Heart left ventricle (tissue), 16 donors: ENCODE results near the gene ASTN2. TPM values are rescaled to one million over a fixed set of nuclear protein-coding genes. Genes with fewer than 3 reads are reported as not detected.
"Not testable (repeated sequence)": the region's sequence is repeated elsewhere in the genome, so short reads cannot be mapped to it uniquely, and the experiment has no call there.

ENCODE experiments used
- ATAC-seq, 4 donors: fragments of 200-7000 bp; cut with Tn5 transposase; one replicate each; pipeline ENCODE4 v1.9.1; 2020 to 2022; ENCODE audit warnings: moderate library complexity in 4 of 4, mild to moderate bottlenecking in 3 of 4, moderate number of reproducible peaks in 1 of 4
- DNase-seq, 5 donors: peaks; one replicate each; pipeline ENCODE4 v3.0.0-alpha.2; 2020
- H3K27ac ChIP-seq, 12 donors: fragments of 200-600 bp; sonication (generic) in 4 of 12; one replicate each; pipeline versions ENCODE4 v1.5.0 to v1.8.0; 2016 to 2022; ENCODE audit warnings: mild to moderate bottlenecking in 2 of 12
- H3K27me3 ChIP-seq, 9 donors: fragments of 200-600 bp; sonication (generic) in 2 of 9; one replicate each; pipeline versions ENCODE4 v1.5.1 to v1.8.0; 2016 to 2022; ENCODE audit warnings: mild to moderate bottlenecking in 3 of 9
- H3K36me3 ChIP-seq, 9 donors: fragments of 200-600 bp; sonication (generic) in 2 of 9; one replicate each; pipeline versions ENCODE4 v1.5.0 to v1.8.0; 2018 to 2022; ENCODE audit warnings: mild to moderate bottlenecking in 2 of 9
- H3K4me1 ChIP-seq, 12 donors: fragments of 200-600 bp; sonication (generic) in 4 of 12; one replicate each; pipeline versions ENCODE4 v1.5.0 to v1.8.0; 2016 to 2022; ENCODE audit warnings: mild to moderate bottlenecking in 3 of 12
- H3K4me3 ChIP-seq, 12 donors: fragments of 200-600 bp; sonication (generic) in 4 of 12; one replicate each; pipeline versions ENCODE4 v1.5.0 to v1.8.0; 2017 to 2022; ENCODE audit warnings: mild to moderate bottlenecking in 9 of 12, moderate library complexity in 4 of 12
- H3K9me3 ChIP-seq, 12 donors: fragments of 200-600 bp; sonication (generic) in 4 of 12; one replicate each; pipeline versions ENCODE4 v1.5.0 to v1.8.0; 2016 to 2022; ENCODE audit warnings: mild to moderate bottlenecking in 1 of 12
- POLR2A ChIP-seq, 2 donors: fragments of 450-650 bp; IDR thresholded peaks; one replicate each; pipeline ENCODE4 v1.6.1; 2017; ENCODE audit warnings: antibody characterized with exemption in 2 of 2, mild to moderate bottlenecking in 2 of 2, moderate library complexity in 2 of 2
- WGBS, 4 donors: extraction: QIAGEN DNeasy Blood & Tissue Kit in 2 of 4; methylation state at CpG; one replicate each; pipeline versions ENCODE4 v1.1.5 to v1.1.7; 2013 to 2018; 5-methylcytosine and 5-hydroxymethylcytosine counted together
- intact Hi-C, 10 donors: fragments of 100-400 bp; cut with DNase I; formaldehyde crosslinking; loops; one replicate each; pipeline versions ENCODE4 v1.11.1 to v1.14.2; 2022
- polyA plus RNA-seq, 2 donors: library from polyadenylated mRNA; stranded (reverse); fragments of 200-250 nt; gene quantifications; one replicate each; pipeline ENCODE4 v1.2.3, GENCODE V29; 2013
- total RNA-seq, 9 donors: library from RNA; depleted of rRNA in 2 of 9; stranded (reverse); fragments of >200 nt in 2 of 9; fragmentation: NEBNext Ultra II Directional in 3 of 9; extraction: Animal tissue kit (Norgen Biotek cat#: 25700) in 3 of 9; gene quantifications; one replicate each; pipeline versions ENCODE4 v1.1.0 to v1.2.4, GENCODE V29; 2016 to 2023
- TF ChIP-seq, protein P1 (sequence below), 12 donors: fragments of 200-600 bp; sonication (generic) in 4 of 12; IDR thresholded peaks; one replicate each; pipeline versions ENCODE4 v1.5.0 to v1.8.0; 2018 to 2022; ENCODE audit warnings: antibody characterized with exemption in 12 of 12, mild to moderate bottlenecking in 5 of 12
- donor health status: ischemic (EF 13 %, LVEDD 7.1; RV severe dilation, severe dysfunction).
- donor health status: healthy with polysubstance abuse.
- donor health status: DM: no; HTN: yes; CAD: no.
- donor health status: DM: no; HTN: no; CAD: no.
- donor health status: ischemic (EF 25% LVEDD 6.9; RV normal size, moderate dysfunction).
- donor health status: ischemic (EF 25% LVEDD 5.7; RV mildly dilated, moderate dysfunction).
- donor health status: healthy.
- donor health status: DM: yes; HTN: yes; CAD: no.
- donor health status: ischemic (EF 35%, LVEDD 5.7; RV mildly dilated, moderate dysfunction).
- donor health status: nonischemic (EF 11% LVEDD 7.7; RV severe dilation, severe dysfunction).
- donor health status: DM: yes; HTN: yes; CAD: no.
- donor health status: PGD.
- donor health status: ischemic (EF 29% LVEDD 5.4; RV normal size, mild dysfunction).
- donor health status: nonischemic (EF 23%, LVEDD 6.1; RV moderate dilation, normal function).

The ASTN2 gene
- total and polyA plus RNA-seq, 11 donors = 2.5 to 6.0 (median 3.5) TPM

DNA sequence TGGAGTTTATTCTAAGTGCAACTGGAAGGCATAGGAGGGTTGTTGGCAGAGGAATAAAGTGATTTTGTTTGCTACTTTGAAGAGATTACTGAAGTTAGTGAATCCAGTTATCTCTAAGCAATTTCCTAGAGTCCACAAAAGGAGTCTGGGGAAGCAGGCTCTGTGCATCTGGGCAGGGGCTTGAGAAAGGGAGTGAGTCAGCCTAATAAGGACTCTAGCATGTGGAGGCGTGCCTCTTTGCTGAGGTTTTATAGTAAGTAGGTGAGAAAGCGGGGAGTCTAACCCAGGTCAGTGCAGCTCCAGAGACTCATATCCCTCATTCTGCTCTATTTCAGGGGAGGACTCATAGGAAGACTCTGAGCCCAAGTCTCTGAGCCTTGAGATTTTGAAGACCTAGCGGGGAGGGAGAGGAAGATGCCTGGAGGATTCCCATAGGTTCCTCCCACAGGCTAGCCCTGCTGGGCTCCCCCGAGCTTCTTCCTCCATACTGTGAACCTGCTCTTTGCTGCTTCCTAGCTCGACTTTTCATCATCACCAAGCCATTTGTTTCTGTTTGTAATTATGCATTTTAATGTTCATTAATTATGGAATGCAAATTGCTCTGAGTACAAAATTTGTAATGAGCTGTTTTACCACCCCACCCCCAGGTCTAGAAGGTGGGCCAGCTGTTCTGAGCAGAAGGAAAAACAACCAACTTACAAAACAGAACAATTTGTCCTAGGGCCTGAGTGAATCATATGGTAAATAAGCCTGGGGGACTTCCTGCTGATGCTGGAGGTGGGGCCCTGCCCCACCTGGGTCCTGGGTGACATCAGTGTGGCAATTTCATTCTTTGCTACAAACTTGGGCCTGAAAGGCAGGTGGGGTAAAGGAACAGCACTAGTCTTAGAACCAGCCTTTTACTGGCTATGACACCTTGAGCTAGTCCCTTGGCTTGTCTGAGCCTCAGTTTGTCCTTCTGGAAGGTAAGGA, 577.6 kb downstream of the ASTN2 start:
- Histone ChIP-seq H3K36me3 (no peaks in the 10 kb centered on the region), H3K9me3 (no peaks in the 10 kb centered on the region), H3K27ac (no peak overlapping the region), H3K4me3 (no peak overlapping the region), H3K4me1 (no peaks in the 10 kb centered on the region), H3K27me3 (peaks cover 0 to 13% (median 0%) of the 10 kb centered on the region in 9 donors)
- DNase-seq = no peak
- WGBS, 4 donors = 44 to 54% (median 49%) methylated on average over 5 of the region's 5 CpGs
- no peak for ATAC-seq
- intact Hi-C loops = no loop called here
- TF ChIP-seq, protein P1, sequence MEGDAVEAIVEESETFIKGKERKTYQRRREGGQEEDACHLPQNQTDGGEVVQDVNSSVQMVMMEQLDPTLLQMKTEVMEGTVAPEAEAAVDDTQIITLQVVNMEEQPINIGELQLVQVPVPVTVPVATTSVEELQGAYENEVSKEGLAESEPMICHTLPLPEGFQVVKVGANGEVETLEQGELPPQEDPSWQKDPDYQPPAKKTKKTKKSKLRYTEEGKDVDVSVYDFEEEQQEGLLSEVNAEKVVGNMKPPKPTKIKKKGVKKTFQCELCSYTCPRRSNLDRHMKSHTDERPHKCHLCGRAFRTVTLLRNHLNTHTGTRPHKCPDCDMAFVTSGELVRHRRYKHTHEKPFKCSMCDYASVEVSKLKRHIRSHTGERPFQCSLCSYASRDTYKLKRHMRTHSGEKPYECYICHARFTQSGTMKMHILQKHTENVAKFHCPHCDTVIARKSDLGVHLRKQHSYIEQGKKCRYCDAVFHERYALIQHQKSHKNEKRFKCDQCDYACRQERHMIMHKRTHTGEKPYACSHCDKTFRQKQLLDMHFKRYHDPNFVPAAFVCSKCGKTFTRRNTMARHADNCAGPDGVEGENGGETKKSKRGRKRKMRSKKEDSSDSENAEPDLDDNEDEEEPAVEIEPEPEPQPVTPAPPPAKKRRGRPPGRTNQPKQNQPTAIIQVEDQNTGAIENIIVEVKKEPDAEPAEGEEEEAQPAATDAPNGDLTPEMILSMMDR (IDR thresholded peaks at IDR 0.05) = no peak
- TF ChIP-seq POLR2A (IDR thresholded peaks at IDR 0.05) = no peak

DNA sequence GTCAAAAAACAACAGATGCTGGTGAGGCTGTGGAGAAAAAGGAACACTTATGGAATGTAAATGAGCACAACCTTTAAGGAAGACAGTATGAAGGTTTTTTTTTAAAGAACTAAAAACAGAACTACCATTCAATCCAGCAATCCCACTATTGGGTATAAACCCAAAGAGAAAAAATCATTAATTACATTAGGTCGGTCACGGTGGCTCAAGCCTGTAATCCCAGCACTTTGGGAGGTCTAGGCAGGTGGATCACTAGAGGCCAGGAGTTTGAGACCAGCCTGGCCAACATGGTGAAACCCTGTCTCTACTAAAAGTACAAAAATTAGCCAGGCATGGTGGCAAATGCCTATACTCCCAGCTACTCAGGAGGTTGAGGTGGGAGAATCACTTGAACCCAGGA, 584.5 kb downstream of the ASTN2 start:
- H3K36me3 ChIP-seq, H3K4me3 ChIP-seq, H3K27ac ChIP-seq, H3K4me1 ChIP-seq, ATAC-seq, intact Hi-C loops, H3K9me3 ChIP-seq, DNase-seq: not testable (repeated sequence)
- 86 to 96% (median 92%) methylated on average over 2 of the region's 2 CpGs for WGBS, 4 donors
- H3K27me3 ChIP-seq = peaks cover 0 to 11% (median 0%) of the 10 kb centered on the region in 9 donors

DNA sequence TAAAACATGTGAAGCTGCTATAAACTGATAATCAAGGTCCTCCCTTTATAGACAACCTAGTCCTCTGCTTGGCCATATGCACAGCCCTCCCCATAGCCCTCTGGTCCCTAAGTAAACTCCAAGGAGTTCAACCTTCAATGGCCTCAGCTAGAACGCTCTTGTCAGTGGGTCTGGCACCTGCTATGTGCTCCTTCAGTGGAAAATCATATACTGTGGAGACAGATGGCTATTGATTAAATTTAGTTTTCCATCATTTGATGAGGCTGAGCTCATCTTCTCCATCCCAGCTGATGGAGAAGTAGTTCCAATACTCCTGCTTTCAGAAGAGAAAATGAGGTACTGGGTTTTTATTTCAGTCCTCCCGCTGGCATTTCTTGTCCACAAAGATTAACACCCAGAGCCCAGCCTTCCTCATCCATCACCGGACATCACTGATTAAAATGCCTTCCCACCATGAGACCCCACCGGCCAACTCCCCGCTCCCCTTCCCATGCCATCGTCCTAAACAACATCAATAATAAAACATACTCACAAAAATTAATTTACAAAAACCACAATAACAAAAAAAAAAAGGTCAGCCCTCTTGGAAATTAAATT, 593.1 kb downstream of the ASTN2 start:
- ATAC-seq (no peak), DNase-seq (no peak)
- Histone ChIP-seq H3K27me3 (peaks cover 0 to 5% (median 0%) of the 10 kb centered on the region in 9 donors), H3K27ac (no peak overlapping the region), H3K4me1 (no peaks in the 10 kb centered on the region), H3K9me3 (peaks cover 0 to 6% (median 0%) of the 10 kb centered on the region in 12 donors), H3K4me3 (no peak overlapping the region), H3K36me3 (no peaks in the 10 kb centered on the region)
- WGBS, 4 donors = 69 to 87% (median 84%) methylated on average over 6 of the region's 6 CpGs
- intact Hi-C loops = no loop called here
- TF ChIP-seq POLR2A (IDR thresholded peaks at IDR 0.05) = no peak
- TF ChIP-seq, protein P1 (IDR thresholded peaks at IDR 0.05) = no peak

DNA sequence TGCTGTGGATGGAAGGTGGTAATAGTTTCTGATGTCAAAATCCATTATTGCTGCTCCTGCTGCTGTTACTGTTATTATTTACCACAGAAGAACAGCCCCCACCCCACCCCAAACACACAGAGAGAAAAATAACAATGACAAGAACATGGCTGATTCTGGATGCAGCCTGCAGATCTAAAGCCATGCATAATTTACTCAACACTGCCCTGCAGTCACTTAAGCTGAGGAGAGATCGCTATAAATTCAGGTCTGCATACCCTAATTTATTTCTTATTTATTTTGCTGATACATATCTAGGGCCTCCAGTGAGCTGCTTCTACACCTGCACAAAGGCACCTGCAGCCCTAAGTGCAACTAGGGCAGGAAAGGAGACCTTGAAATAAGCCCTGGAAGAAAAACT, 595.7 kb downstream of the ASTN2 start:
- H3K4me3 ChIP-seq = no peak overlapping the region
- H3K36me3 ChIP-seq = no peaks in the 10 kb centered on the region
- H3K4me1 ChIP-seq = no peaks in the 10 kb centered on the region
- no peak for TF ChIP-seq POLR2A (IDR thresholded peaks at IDR 0.05)
- TF ChIP-seq, protein P1 (IDR thresholded peaks at IDR 0.05) = no peak
- 60 to 79% (median 74%) methylated on average over 1 of the region's 1 CpG for WGBS, 4 donors
- no peak overlapping the region for H3K27ac ChIP-seq
- H3K9me3 ChIP-seq = no peaks in the 10 kb centered on the region
- intact Hi-C loops = no loop called here
- DNase-seq (no peak), ATAC-seq (no peak)
- H3K27me3 ChIP-seq = peaks cover 0 to 7% (median 0%) of the 10 kb centered on the region in 9 donors
